HG02885 (cell line): ENCODE data around the gene DSTYK.
A peak's percentile ranks its signal among the peaks of the same experiment; 100 is the strongest.

Experiments used
- ATAC-seq: cut with Tn5 transposase; IDR thresholded peaks from one replicate; pipeline ENCODE4 v1.9.1; 2021; ENCODE audit warnings: mild to moderate bottlenecking; ENCODE audit not compliant: unreplicated experiment, poor library complexity

Gene DSTYK, protein sequence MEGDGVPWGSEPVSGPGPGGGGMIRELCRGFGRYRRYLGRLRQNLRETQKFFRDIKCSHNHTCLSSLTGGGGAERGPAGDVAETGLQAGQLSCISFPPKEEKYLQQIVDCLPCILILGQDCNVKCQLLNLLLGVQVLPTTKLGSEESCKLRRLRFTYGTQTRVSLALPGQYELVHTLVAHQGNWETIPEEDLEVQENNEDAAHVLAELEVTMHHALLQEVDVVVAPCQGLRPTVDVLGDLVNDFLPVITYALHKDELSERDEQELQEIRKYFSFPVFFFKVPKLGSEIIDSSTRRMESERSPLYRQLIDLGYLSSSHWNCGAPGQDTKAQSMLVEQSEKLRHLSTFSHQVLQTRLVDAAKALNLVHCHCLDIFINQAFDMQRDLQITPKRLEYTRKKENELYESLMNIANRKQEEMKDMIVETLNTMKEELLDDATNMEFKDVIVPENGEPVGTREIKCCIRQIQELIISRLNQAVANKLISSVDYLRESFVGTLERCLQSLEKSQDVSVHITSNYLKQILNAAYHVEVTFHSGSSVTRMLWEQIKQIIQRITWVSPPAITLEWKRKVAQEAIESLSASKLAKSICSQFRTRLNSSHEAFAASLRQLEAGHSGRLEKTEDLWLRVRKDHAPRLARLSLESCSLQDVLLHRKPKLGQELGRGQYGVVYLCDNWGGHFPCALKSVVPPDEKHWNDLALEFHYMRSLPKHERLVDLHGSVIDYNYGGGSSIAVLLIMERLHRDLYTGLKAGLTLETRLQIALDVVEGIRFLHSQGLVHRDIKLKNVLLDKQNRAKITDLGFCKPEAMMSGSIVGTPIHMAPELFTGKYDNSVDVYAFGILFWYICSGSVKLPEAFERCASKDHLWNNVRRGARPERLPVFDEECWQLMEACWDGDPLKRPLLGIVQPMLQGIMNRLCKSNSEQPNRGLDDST

DNA sequence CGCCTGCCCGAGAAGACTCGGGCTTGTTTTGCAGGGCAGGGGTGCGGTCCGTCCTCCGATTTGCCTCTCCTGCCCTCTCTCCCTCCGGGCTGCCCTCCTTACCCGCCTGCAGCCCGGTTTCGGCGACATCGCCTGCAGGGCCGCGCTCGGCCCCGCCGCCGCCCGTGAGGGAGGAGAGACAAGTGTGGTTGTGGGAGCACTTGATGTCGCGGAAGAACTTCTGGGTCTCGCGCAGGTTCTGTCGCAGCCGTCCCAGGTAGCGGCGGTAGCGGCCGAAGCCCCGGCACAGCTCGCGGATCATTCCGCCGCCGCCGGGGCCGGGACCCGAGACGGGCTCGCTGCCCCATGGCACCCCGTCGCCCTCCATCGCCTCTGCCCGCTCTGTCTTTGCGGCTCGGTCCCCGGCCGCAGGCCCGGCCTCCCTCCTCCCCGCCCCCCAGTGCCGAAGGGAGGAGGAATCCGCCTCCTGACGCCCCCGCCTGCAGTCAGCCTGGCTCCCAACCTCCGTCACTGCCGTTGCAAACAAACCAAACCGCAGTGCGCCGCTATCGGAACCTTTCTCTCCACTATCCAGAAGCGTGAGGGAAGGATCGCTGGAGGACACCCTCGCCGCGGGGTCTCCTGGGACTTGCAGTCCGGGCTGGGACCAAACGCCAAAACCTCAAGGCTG is at the start of gene DSTYK:
Gene DSTYK (minus strand): TSS at position 534 of the 670 bp plus-strand sequence. CDS start 167 bp downstream, at position 367.
- ATAC-seq: peak; percentile 90

DNA sequence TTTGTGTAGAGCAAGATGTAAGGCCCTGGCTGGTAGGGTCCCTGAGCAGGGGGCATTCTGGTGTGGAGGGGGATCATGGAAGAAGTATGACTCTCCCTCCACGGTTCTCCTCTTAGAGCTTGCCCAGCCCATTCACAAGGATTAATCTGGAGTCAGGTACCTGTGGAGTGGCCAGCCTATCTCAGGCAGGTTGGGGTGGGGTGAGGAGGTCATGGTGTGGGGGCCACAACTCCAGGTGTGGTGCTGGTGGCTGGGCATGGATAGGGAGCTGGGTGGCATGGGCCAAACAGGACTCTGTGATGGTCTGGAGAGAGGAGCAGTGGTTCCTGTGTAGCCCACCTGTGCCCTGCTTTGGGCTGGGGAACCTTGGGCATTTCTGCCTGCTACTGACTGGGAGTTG is 48.5 kb upstream of the DSTYK start:
- no peak for ATAC-seq

DNA sequence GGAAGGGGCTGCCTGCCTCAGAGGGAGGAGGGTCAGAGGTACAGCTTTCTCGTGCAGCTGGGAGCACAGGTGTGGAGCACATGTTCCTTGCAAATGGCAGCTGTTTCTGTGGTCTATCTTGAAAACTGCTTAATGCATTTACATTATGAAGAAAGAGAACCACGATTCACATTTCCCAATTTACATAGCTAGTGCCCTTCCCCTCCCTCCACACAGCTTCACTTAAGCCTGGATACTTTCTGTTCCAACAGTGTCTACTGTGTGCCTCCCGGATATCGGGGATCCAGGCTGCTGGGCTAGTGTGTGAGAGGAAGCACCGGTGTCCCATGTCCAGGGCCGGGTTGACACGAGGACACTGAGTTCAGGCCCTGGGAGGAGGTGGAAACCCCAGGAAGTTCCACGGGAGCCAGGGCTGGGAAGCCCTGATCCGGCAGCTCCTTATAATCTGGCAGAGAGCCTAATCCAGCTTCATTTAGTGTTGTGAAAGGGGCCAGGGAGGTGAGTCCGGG is 47.9 kb upstream of the DSTYK start:
- ATAC-seq: no peak

DNA sequence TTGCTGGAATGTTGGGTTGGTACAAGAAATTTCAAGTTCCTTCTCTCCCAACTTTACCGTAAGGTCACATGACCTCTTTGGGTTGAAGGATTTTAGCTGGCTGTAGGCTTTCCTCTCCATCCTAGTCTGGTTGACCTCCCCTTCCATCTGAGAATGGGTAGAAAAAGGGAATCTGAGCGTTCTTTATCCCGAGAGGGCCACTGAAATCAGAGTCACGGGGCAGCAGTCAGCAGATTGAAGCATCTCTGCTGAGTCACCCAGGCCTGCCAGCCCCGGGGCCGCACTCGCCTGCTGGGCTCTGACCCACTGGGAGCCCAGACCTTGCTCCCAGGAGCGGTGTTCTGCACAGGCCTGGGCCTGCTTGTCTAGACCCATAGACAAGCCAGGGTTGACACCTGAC is 47.2 kb upstream of the DSTYK start:
- no peak for ATAC-seq

DNA sequence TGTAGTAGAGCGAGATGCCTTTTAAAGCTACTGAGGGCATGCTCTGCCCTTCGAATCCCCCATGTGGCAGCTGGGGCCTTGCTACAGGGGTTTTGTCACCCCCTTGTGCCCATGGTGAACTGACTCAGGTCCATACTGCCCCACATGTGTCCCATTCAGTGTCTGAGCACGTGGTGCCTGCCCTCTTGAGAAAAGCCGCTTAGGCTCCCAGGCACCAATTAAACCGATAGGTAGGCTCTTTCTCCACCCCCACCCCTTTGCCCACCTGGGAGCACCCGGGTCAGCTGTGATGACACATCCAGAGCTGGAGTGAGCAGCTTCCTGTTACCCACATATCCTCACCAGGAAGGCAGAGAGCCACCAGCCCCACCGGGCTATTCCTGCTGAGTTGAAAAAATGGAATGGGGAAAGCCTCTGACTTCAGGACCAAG is 46.8 kb upstream of the DSTYK start:
- no peak for ATAC-seq

DNA sequence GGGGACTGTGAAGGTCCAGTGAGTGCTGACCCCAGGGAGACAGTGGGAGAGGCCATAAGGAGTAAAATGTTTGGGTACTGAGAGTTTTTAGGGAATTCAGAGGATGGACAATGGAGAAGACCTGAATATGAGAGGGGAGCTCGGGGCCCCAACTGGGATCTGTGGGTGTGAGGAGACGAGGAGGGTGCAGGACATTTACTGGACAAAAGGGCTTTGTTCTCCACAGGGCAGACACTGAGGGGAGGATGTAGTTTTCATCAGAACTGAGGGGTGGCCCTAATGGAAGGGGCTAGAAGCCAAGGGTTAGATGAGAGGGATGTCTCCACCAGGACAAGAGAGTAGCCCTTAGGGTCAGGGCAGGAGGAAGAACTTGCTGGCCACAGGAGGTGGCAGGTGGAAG is 46.2 kb upstream of the DSTYK start:
- ATAC-seq: no peak

DNA sequence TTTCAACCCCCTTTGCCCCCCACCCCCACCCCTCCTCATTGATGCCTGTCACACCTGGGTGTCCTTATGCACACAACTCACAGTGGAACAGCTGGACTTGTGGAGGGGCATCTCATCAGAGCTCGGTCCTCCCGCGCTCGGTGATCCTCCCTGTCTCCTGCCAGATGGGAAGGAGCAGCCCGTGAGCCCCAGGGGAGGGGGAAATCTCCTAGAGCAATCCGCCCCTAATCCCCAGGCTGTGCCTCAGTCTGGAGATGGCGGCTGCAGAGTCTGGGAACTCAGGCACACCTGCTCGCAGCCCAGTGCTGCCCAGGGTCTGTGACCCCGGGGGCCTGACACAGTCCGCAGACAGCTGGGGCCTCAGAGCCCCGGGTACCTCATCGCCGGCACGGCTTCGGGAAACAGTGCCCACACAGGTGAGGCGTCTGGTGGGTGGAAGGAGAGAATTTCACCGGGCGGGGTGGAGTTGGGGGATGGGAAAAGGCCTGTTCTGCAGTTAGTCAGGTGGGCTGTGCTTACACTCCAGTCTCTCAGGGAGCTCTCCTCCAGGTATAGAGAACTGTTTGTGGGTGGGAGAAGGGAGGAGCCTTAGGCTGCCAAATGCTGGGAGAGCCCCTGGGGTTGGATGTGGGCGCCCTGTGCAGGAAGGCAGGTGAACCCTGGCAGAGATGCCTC is 45.6 kb upstream of the DSTYK start:
- ATAC-seq: no peak

DNA sequence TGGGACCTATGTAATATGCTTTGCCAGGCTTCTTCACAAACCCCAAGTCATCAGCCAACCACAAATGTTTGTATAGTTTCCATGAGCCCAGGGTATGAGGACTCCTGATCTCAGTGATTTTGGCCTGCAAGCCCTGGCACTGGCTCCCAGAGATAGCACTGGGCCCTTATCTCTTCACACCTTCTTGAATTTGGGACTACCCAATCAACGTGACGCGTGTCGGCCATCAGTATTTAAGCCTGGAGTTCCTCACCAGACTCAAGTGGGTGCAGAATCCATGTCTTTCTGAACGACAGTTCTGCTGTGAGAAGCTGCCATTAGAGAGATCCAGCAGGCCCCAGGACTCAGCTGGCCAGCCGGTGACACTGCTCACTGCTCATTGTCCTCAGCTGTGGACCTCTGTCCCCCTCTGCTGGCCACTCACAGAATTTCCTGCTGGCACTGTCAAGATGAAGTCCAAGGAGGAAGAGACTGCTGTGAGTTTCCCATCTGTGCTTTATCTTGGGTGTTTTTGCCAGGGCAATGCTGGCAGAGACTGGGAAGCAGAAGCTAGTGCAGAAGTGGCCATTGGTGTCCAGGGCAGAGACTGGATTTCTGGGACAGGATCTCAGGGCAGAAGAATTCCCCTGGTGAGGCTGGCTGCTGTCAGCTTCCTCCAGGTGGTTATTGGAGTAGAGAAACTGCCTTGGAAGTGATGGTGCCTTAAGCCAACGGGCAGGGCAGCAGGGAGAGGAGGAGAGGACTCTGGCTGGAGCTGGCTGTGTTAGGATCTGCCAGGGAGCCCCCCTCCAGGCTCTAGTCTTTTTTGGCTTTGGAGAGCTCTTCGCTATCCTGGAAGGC is 44.7 kb upstream of the DSTYK start:
- ATAC-seq: peak; percentile 66

DNA sequence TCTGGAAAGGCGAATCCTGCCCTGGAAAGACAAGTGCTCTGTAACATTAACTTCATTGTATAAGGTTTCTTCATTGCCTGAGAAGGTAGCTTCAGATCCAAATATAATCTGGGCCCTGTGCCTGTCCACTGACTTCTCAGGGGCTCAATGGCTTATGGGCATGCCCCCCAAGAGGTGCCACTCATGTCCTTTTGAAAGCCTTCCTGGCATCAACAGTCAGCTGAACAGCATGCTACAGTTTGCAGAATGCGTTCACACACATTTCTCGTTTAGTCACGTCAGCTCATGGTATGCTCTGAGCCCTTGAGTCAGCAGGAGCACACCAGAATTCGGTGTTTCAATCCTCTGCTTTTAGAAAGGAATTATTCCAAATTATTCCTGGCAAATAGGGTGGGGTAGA is 40.1 kb upstream of the DSTYK start:
- ATAC-seq: no peak

DNA sequence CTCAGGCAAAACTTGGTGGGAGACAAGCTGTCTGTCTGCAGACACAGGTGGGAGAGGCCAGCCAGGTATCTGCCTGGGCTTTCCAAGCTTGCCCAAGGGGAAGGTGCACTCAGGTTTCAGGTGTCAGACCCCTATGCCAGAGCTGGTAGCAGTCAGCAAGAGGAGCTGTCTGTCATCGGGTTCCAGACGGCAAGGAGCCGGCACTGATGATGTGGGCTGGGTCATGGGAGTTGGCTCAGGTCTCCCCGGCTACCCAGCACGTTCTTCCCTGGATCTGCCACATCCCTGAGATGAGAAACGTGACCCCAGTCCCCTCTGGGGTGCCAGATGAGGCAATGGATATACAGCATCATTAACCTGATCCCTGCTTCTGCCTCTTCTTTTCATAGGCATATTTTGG is 39.2 kb upstream of the DSTYK start:
- ATAC-seq: no peak

DNA sequence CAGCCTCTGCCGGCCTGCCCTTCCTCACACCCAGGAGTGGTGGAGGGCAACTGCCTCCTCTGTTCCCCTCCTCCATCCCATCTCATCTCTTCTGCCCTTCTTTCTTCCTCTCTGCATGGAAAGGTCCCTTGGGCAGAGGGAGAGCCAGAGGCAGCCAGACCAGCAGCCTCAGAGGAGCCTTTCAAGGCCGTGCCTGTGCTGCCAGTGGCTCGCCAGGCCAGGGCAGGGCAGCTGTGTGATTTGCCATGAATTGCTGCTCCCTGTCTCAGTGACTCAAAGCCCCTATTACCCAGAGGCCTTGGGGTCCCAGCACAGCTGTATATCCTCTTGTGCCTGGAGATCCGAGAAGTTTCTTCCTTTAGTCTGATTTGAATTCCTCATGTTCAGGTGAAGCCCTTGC is 38.1 kb upstream of the DSTYK start:
- ATAC-seq: no peak

DNA sequence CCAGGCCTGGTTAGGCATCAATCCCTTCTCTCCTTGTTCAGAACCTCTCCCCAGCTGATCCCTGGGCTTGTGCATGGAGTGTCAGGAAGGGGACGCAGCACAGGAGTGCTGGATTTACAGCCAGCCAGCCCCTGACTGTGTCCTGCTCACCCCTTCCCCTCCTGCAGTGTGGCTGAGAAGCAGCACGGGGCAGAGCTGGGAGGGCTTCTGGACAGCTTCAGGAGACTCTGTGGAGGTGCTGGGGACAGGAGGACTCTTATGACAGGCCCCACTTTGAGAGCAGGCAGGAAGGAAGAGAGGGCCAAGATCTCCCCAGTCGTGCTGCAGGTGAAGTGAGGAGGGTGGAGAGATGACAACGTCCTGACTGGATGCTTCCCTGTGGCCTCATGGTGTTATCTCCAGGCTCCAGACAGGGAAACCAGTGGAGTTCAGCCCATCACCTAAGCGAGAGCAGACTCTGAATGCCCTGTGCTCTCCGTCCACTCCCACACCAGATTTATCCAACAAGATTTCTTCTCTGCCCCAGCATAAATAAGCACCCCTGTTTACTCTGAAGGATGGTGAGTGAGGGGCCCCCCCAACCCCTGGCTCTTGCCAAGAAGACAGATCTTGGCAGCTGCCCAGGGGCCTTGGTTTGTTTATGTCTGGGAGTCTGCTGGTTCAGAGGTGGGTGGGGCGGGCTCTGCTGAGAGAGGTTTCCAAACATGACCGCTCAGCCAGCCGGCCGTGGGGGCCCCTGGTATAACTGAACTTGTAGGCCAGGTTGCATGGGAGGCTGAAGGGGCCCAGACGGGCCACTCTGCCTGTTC is 37.5 kb upstream of the DSTYK start:
- ATAC-seq: no peak

DNA sequence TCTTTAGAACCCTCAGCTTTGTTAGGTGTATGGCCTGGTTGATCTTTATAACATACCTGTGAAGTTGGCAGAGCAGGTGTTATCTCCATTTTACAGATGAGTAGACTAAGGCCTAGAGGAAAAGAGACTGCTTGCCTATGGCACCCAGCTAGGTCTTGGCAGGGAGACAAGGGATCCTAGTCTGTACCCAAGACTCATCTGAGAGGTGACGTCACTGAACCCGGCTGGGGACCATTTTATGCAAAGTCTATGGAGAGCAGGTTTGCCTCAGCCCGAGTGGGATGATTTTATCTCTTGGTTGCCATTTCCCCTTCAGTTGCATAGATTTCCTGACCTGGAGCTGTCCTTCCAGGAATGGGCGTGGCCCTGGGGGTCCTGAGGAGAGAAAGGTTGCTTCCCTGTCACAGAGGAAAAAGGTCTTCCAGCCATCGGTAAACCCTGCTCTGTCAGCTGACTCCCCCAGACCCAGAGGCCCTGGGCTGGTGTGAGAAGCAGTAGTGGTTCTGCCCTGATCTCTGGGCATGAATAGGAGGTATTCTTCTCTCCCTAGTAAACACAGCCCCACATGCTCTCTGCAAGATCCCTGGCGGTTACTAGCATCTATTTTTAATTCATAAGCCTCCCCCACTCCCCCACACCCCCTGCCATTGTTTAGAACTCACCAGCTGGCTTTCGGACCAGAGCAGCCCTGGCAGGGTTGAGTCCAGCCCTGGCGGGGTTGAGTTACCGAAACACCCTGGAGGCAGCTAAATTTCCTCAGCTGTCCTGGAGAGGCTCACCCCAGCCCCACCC is 35.8 kb upstream of the DSTYK start:
- no peak for ATAC-seq

DNA sequence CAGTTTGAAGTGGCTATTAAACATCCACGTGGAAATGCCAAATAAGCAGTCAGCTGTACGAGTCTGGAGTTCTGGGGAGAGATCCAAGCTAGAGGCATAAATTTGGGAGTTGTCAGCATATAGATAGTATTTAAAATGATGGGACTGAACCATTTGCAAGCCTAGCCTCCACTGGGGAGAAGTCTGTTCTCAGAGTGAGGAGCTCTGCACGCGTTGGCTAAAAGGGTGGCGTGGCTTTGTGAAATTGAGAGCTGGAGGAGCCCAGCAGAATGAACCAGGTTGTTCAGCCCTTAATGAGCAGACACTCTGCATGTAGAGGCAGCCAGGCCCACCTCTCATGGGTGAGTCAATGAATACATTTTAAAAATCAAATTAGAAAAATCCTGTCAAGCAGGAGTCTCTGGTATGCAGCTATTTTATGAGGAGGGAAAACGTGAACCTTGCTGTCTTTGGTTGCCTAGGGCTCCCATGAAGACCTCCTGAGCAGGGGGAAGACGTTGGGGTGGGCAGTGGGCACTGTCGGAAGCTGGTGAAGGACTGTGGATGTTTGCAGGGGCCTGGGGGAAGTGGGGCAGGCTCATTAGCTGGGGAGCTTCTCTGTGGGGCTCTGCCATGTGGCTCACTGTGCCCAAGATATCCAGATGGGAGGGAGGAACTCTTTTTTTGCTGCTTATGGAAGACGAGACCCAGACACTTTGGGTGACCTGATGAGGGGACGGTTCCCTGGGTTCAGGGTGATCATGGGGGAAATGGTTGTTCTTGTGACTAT is 35.0 kb upstream of the DSTYK start:
- no peak for ATAC-seq

DNA sequence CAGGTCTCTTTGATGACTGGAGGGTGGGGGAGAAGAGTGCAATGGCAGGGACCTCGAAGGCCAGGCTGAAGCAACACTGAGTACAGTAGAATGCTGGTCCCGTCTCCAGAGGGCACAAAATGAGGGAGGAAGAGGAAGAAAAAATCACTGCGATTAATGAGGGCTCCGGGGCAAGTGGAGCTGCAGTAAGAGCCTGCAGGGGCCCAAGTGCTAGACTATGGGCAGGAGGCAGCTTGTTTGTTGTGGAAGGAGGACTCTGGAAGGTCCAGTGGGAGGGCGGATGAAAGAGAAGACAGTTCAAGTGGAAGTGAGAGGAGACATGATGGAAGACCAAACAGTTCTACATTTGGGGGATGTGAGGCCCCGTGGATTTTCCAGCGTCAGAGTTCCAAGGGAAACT is 33.6 kb upstream of the DSTYK start:
- no peak for ATAC-seq

DNA sequence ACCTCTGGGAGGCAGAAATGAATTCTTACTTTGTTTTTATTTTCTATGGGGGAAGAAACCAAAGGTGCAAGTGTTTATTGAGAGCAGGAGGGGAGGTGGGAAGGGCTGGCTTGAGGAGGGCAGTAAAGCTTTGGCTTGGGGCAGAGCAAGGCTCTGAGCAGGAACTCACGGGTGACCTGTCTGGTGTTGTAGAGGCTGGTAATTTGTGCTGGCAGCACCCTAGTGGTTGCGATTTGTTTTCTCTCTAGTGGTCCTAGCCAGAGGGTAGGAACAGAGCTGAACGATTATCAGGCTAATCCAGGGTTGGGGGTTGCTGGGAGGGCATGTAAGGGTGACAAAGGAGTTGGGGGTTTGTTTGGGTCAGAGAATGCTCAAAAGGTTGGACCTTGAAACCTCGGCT is 32.9 kb upstream of the DSTYK start:
- ATAC-seq: no peak
